Mucosa of rectum (tissue), 2 donors: ENCODE measurements around the gene BTNL2.

Source experiments
- H3K27ac ChIP-seq, 2 donors: one replicate each; pipeline ENCODE4 v1.7.0; 2013; ENCODE audit warnings: inconsistent platforms in 2 of 2, low read depth in 2 of 2, low read length in 2 of 2
- H3K27me3 ChIP-seq, 2 donors: one replicate each; pipeline ENCODE4 v1.7.0; 2013; ENCODE audit warnings: low read length in 2 of 2; ENCODE audit not compliant: control insufficient read depth in 2 of 2, insufficient read depth in 2 of 2
- H3K36me3 ChIP-seq, 2 donors: one replicate each; pipeline ENCODE4 v1.7.0; 2013; ENCODE audit warnings: low read length in 2 of 2; ENCODE audit not compliant: control insufficient read depth in 2 of 2, insufficient read depth in 2 of 2
- H3K4me1 ChIP-seq, 2 donors: one replicate each; pipeline ENCODE4 v1.7.0; 2013; ENCODE audit warnings: low read length in 2 of 2, mild to moderate bottlenecking in 1 of 2; ENCODE audit not compliant: control insufficient read depth in 2 of 2, insufficient read depth in 2 of 2
- H3K4me3 ChIP-seq, 2 donors: one replicate each; pipeline ENCODE4 v1.7.0; 2013; ENCODE audit warnings: low read length in 2 of 2
- H3K9ac ChIP-seq, 2 donors: one replicate each; pipeline ENCODE4 v1.7.0; 2013; ENCODE audit warnings: low read length in 2 of 2, low read depth in 1 of 2, mild to moderate bottlenecking in 1 of 2
- H3K9me3 ChIP-seq, 2 donors: one replicate each; pipeline ENCODE4 v1.7.0; 2013; ENCODE audit warnings: low read length in 2 of 2; ENCODE audit not compliant: control insufficient read depth in 2 of 2
- donor health status: healthy.
- donor health status: Normal muscosa, but diverticular disease.

The BTNL2 gene

GRCh38 chr6:32406857-32407256 lies at the start of gene BTNL2:
TSS of gene BTNL2 (minus strand) at chr6:32407181. CDS start at chr6:32407123, 58 bp downstream.
- H3K9ac ChIP-seq, result no peak within 1 kb of the TSS
- no peaks in the 10 kb centered on the region for H3K9me3 ChIP-seq
- peaks cover 28 to 55% of the 10 kb centered on the region in 2 donors for H3K27me3 ChIP-seq
- peaks cover 4 to 5% of the 10 kb centered on the region in 2 donors for H3K4me1 ChIP-seq
- no peak within 1 kb of the TSS for H3K27ac ChIP-seq
- H3K4me3 ChIP-seq, result no peak within 1 kb of the TSS
- H3K36me3 ChIP-seq, result no peaks in the 10 kb centered on the region

GRCh38 chr6:32449088-32449736 lies 42.2 kb upstream of the BTNL2 start:
- Histone ChIP-seq H3K9me3 (no peaks in the 10 kb centered on the region), H3K4me3 (no peak overlapping the region), H3K27ac (no peak overlapping the region), H3K9ac (no peak overlapping the region), H3K36me3 (no peaks in the 10 kb centered on the region), H3K27me3 (peaks cover 0 to 2% of the 10 kb centered on the region in 2 donors), H3K4me1 (no peaks in the 10 kb centered on the region)

GRCh38 chr6:32447932-32448331 lies 41.0 kb upstream of the BTNL2 start:
- Histone ChIP-seq H3K4me1 (no peaks in the 10 kb centered on the region), H3K27me3 (peaks cover 0 to 2% of the 10 kb centered on the region in 2 donors), H3K9ac (no peak overlapping the region), H3K27ac (no peak overlapping the region), H3K36me3 (no peaks in the 10 kb centered on the region), H3K9me3 (no peaks in the 10 kb centered on the region), H3K4me3 (no peak overlapping the region)

GRCh38 chr6:32445321-32445854 lies 38.4 kb upstream of the BTNL2 start:
- no peak overlapping the region for H3K4me3 ChIP-seq
- no peaks in the 10 kb centered on the region for H3K36me3 ChIP-seq
- no peak overlapping the region for H3K27ac ChIP-seq
- H3K4me1 ChIP-seq, result no peaks in the 10 kb centered on the region
- peaks cover 1 to 2% of the 10 kb centered on the region in 2 donors for H3K27me3 ChIP-seq
- H3K9me3 ChIP-seq, result no peaks in the 10 kb centered on the region
- no peak overlapping the region for H3K9ac ChIP-seq

- H3K9ac ChIP-seq, result no peak overlapping the region
- peaks cover 2 to 3% of the 10 kb centered on the region in 2 donors for H3K27me3 ChIP-seq
- no peaks in the 10 kb centered on the region for H3K36me3 ChIP-seq
- no peaks in the 10 kb centered on the region for H3K9me3 ChIP-seq
- H3K27ac ChIP-seq, result no peak overlapping the region
- no peak overlapping the region for H3K4me3 ChIP-seq
- no peaks in the 10 kb centered on the region for H3K4me1 ChIP-seq
These were observed 37.5 kb upstream of the BTNL2 start for GRCh38 chr6:32444433-32444832.

DNA sequence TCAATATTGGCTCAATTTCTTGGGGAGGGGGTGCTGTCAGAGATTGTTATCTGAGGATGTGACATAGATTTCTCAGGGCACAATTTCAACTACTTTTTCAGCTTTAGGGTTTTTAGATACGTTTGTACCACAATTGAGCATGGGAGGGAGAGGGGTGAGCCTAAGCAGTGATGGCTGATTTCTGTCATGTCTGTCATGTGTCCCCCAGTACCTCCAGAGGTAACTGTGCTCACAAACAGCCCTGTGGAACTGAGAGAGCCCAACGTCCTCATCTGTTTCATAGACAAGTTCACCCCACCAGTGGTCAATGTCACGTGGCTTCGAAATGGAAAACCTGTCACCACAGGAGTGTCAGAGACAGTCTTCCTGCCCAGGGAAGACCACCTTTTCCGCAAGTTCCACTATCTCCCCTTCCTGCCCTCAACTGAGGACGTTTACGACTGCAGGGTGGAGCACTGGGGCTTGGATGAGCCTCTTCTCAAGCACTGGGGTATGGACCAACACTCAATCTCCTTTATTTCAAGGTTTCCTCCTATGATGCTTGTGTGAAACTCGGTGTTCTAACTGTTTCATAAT lies 36.1 kb upstream of the BTNL2 start:
- no peak overlapping the region for H3K27ac ChIP-seq
- H3K4me1 ChIP-seq, result no peaks in the 10 kb centered on the region
- H3K9ac ChIP-seq, result no peak overlapping the region
- peak overlapping the region in 1 of 2 donors; percentile 56 for H3K4me3 ChIP-seq
- H3K36me3 ChIP-seq, result no peaks in the 10 kb centered on the region
- no peaks in the 10 kb centered on the region for H3K9me3 ChIP-seq
- H3K27me3 ChIP-seq, result peaks cover 2 to 3% of the 10 kb centered on the region in 2 donors

GRCh38 chr6:32442243-32442667 lies 35.3 kb upstream of the BTNL2 start:
- H3K4me1 ChIP-seq, result no peaks in the 10 kb centered on the region
- no peak overlapping the region for H3K9ac ChIP-seq
- no peak overlapping the region for H3K27ac ChIP-seq
- H3K36me3 ChIP-seq, result no peaks in the 10 kb centered on the region
- H3K4me3 ChIP-seq, result peak overlapping the region; percentile 31 to 56
- H3K9me3 ChIP-seq, result no peaks in the 10 kb centered on the region
- H3K27me3 ChIP-seq, result peaks cover 2 to 3% of the 10 kb centered on the region in 2 donors

GRCh38 chr6:32439602-32440214 lies 32.7 kb upstream of the BTNL2 start, which contains the start of gene HLA-DRA:
TSS of gene HLA-DRA (plus strand) at chr6:32439887. CDS start at chr6:32439951, 64 bp downstream.
- H3K9ac ChIP-seq, result peak within 1 kb of the TSS; percentile 35 to 53

GRCh38 chr6:32439139-32439538 lies 32.2 kb upstream of the BTNL2 start:
- Histone ChIP-seq H3K27ac (peak overlapping the region; percentile 58 to 82), H3K4me1 (no peaks in the 10 kb centered on the region), H3K4me3 (peak overlapping the region in 1 of 2 donors; percentile 75), H3K9ac (no peak overlapping the region), H3K27me3 (peaks cover 0 to 3% of the 10 kb centered on the region in 2 donors), H3K36me3 (no peaks in the 10 kb centered on the region), H3K9me3 (no peaks in the 10 kb centered on the region)

More at GRCh38 chr6:32439602-32440214, 32.7 kb upstream of the BTNL2 start, which contains the start of gene HLA-DRA:
- Histone ChIP-seq H3K4me1 (no peaks in the 10 kb centered on the region), H3K36me3 (no peaks in the 10 kb centered on the region), H3K9me3 (no peaks in the 10 kb centered on the region), H3K4me3 (peak within 1 kb of the TSS; percentile 64 to 75), H3K27ac (peak within 1 kb of the TSS; percentile 61 to 82), H3K27me3 (peaks cover 2 to 3% of the 10 kb centered on the region in 2 donors)
